Panc1 (cell line): ENCODE results near the gene MITF. TPM values are rescaled to one million over a fixed set of nuclear protein-coding genes. Genes with fewer than 3 reads are reported as not detected.

ENCODE experiments used
- ATAC-seq: fragments of 200-7000 bp; cut with Tn5 transposase; 2 replicates; pipeline ENCODE4 v1.9.1; 2020; ENCODE audit warnings: mild to moderate bottlenecking, moderate library complexity
- BruUV-seq: library from RNA; stranded (reverse); fragments of 400-500 nt; replicated peaks from 2 replicates; lab custom pipeline; 2021; lab: Mats Ljungman, UMichigan
- CTCF ChIA-PET: fragments of 300-600 bp; sonication (Branson Sonifier 250); formaldehyde crosslinking; loops from one replicate; lab custom pipeline; 2022; ENCODE audit warnings: antibody characterized with exemption; lab: Charles Lee
- POLR2A ChIA-PET: fragments of 300-600 bp; sonication (Branson Sonifier 250); formaldehyde crosslinking; loops from one replicate; lab custom pipeline; 2022; ENCODE audit warnings: antibody characterized with exemption; lab: Charles Lee
- DNase-seq: peaks from one replicate; pipeline ENCODE4 v3.0.0-alpha.2; 2010; ENCODE audit warnings: low read depth, low spot score
- H3K27ac ChIP-seq: 2 replicates; pipeline ENCODE4 v1.5.1; 2011; ENCODE audit warnings: mild to moderate bottlenecking, low read length, inconsistent platforms
- H3K27me3 ChIP-seq: fragments of 200-500 bp; sonication (Bioruptor generic); 2 replicates; pipeline ENCODE4 v1.6.0; 2014; ENCODE audit warnings: low read length, inconsistent platforms; ENCODE audit not compliant: control insufficient read depth, insufficient read depth
- H3K36me3 ChIP-seq: fragments of 200-500 bp; sonication (Bioruptor generic); 2 replicates; pipeline ENCODE4 v1.5.1; 2014; ENCODE audit warnings: inconsistent platforms, mild to moderate bottlenecking, low read length, moderate library complexity; ENCODE audit not compliant: control insufficient read depth, insufficient read depth
- H3K4me1 ChIP-seq: 2 replicates; pipeline ENCODE4 v1.5.1; 2011; ENCODE audit warnings: inconsistent platforms, mild to moderate bottlenecking, low read length, moderate library complexity; ENCODE audit not compliant: control insufficient read depth, insufficient read depth
- H3K4me3 ChIP-seq, 2 experiments: 2 replicates each; pipeline ENCODE4 v1.5.1; 2011 to 2012; ENCODE audit warnings: low read depth in 2 of 2, low read length in 2 of 2, mild to moderate bottlenecking in 2 of 2, inconsistent platforms in 1 of 2, moderate library complexity in 1 of 2
- H3K9me3 ChIP-seq: fragments of 200-500 bp; sonication (Bioruptor generic); 2 replicates; pipeline ENCODE4 v1.5.1; 2014; ENCODE audit warnings: low read depth, mild to moderate bottlenecking, inconsistent platforms, low read length, moderate library complexity; ENCODE audit not compliant: control insufficient read depth, insufficient read depth
- CTCF ChIP-seq: fragments of 450-650 bp; IDR thresholded peaks from 2 replicates; pipeline ENCODE4 v1.5.1; 2017; ENCODE audit warnings: mild to moderate bottlenecking
- POLR2AphosphoS5 ChIP-seq: IDR thresholded peaks from 2 replicates; pipeline ENCODE4 v1.6.1; 2012; ENCODE audit warnings: mild to moderate bottlenecking, low read depth, low read length, moderate library complexity
- REST ChIP-seq, 2 experiments: IDR thresholded peaks; 2 replicates each; pipeline ENCODE4 v1.6.1; 2011 to 2012; ENCODE audit warnings: low read depth in 2 of 2, control low read depth in 1 of 2, low read length in 1 of 2, mild to moderate bottlenecking in 1 of 2, moderate library complexity in 1 of 2; ENCODE audit not compliant: insufficient read depth in 1 of 2
- SIN3A ChIP-seq: IDR thresholded peaks from 2 replicates; pipeline ENCODE4 v1.6.1; 2012; ENCODE audit warnings: low read depth, mild to moderate bottlenecking, low read length, moderate library complexity, borderline replicate concordance; ENCODE audit not compliant: insufficient read depth
- TCF7L2 ChIP-seq: IDR thresholded peaks from 2 replicates; pipeline ENCODE4 v1.6.1; 2011; ENCODE audit warnings: mild to moderate bottlenecking, low read depth, low read length, inconsistent platforms
- in situ Hi-C: cut with HindIII; loops from 2 replicates; pipeline ENCODE4 v1.10.0; 2016; ENCODE audit warnings: low sequenced_read_pairs, low pct_unique_long_range_greater_than_20kb
- intact Hi-C: fragments of 100-400 bp; cut with micrococcal nuclease; formaldehyde crosslinking; loops from one replicate; pipeline ENCODE4 v1.10.0; 2022; ENCODE audit not compliant: unreplicated experiment
- total RNA-seq: library from RNA; stranded (reverse); gene quantifications from one replicate; pipeline ENCODE4 v1.2.1, GENCODE V29; 2021; ENCODE audit not compliant: unreplicated experiment

MITF gene
- total RNA-seq, 1 experiment from 2014 or later: 10.8 TPM

DNA sequence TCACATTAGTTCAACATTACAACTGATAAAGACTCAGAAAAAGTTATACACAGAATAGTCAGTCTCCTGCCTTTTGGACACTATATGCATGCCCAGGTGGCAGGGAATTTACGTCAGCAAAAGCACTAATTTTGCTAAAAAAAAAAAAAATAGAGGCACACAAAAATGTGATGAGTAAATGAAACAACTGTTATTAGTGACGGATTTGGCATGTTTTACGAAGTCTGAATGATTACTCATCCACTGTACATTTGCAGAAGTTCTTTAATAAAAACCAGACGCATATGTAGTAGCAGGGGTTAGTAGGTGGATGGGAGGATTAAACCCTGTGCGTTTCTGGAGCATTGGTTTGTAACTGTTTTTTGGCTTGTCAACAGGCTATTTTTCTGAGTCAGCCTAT, 99.0 kb downstream of the MITF start:
- Histone ChIP-seq H3K27me3 (no peaks in the 10 kb centered on the region), H3K36me3 (no peaks in the 10 kb centered on the region), H3K4me1 (no peaks in the 10 kb centered on the region), H3K27ac (no peak overlapping the region), H3K4me3 (no peak overlapping the region), H3K9me3 (no peaks in the 10 kb centered on the region)
- POLR2A ChIA-PET: no interaction called here
- no peak for ATAC-seq
- TF ChIP-seq CTCF (no peak), REST (IDR thresholded peaks at IDR 0.05; ENCODE audit: insufficient read depth in 1 of 2, low read depth in 2 of 2, low read length in 1 of 2) (no peak), POLR2AphosphoS5 (no peak), SIN3A (no peak)
- CTCF ChIA-PET: no interaction called here
- BruUV-seq: no TSS peak
- DNase-seq: no peak
- intact Hi-C loops (no loop called here), in situ Hi-C loops (no loop called here)

DNA sequence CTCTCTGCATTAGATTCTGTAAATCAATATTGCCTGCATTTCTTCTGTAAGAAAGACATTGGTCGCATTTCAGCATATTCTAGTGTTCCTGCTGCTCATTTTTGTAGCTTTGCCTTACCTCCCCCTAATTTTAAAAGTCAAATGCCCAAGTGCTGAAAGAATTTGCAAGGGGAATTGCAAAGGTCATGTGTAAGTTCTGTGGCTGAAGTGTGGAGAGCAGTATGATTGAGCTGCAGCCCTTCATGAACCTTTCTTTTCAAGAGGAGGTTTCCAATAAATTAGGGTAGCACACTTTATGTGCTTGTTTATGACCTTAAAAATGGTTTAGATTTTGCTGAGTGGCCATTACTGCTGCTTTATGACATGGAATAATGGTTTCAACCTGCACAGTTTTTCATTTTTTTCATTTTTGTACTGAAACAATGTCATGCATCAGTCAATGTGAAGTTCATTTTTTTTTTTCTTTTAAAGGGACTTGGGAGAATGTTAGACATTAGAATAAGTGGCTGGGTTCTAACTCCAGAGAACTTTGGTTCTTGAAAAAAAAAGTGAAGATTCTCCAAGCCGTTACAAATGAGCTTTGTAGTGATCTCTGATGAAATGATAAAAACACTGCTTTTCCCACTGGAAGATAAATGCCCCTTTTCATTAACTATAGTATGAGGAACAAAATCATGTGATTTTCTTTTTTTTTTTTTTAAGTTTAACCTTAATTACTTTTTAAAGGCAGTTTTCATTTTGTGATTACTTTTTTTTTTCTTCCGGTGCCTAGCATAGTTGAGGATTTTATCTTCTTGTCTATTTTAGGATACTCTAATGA, 99.6 kb downstream of the MITF start:
- intact Hi-C loops (no loop called here), in situ Hi-C loops (no loop called here)
- BruUV-seq: no TSS peak
- no peaks in the 10 kb centered on the region for H3K9me3 ChIP-seq
- no peaks in the 10 kb centered on the region for H3K4me1 ChIP-seq
- no peaks in the 10 kb centered on the region for H3K27me3 ChIP-seq
- DNase-seq (no peak), ATAC-seq (no peak)
- ChIA-PET POLR2A (no interaction called here), CTCF (no interaction called here)
- H3K36me3 ChIP-seq: no peaks in the 10 kb centered on the region
- no peak for TF ChIP-seq TCF7L2
- TF ChIP-seq POLR2AphosphoS5: no peak
- TF ChIP-seq SIN3A: no peak
- TF ChIP-seq REST (IDR thresholded peaks at IDR 0.05; ENCODE audit: insufficient read depth in 1 of 2, low read depth in 2 of 2, low read length in 1 of 2): no peak
- TF ChIP-seq CTCF: no peak
- no peak overlapping the region for H3K27ac ChIP-seq
- no peak overlapping the region for H3K4me3 ChIP-seq
